ENCODE measurements around the gene INTS2.
"Not testable (repeated sequence)": the region's sequence is repeated elsewhere in the genome, so short reads cannot be mapped to it uniquely, and the experiment has no call there.

Gene INTS2

GRCh38 chr17:61897548-61898180 is 30.1 kb downstream of the INTS2 start:
- no peak for DNase-seq (ENCODE audit: low read depth in 2 of 2)

- no peak for DNase-seq (ENCODE audit: low read depth in 2 of 2)
Observed at GRCh38 chr17:61895391-61895790, 32.4 kb downstream of the INTS2 start.

GRCh38 chr17:61894310-61894709 is 33.5 kb downstream of the INTS2 start:
- DNase-seq (ENCODE audit: low read depth in 2 of 2): not testable (repeated sequence)

- DNase-seq (ENCODE audit: low read depth in 2 of 2): not testable (repeated sequence)
Observed at GRCh38 chr17:61887733-61888132, 40.0 kb downstream of the INTS2 start.

- not testable (repeated sequence) for DNase-seq (ENCODE audit: low read depth in 2 of 2)
Observed at GRCh38 chr17:61885865-61886264, 41.9 kb downstream of the INTS2 start.

- no peak for DNase-seq (ENCODE audit: low read depth in 2 of 2)
Observed at GRCh38 chr17:61884864-61885263, 42.9 kb downstream of the INTS2 start.

- no peak for DNase-seq (ENCODE audit: low read depth in 2 of 2)
Observed at GRCh38 chr17:61880589-61881102, 47.1 kb downstream of the INTS2 start.

- DNase-seq (ENCODE audit: low read depth in 2 of 2): no peak
Observed at GRCh38 chr17:61878984-61879612, 48.7 kb downstream of the INTS2 start.

- DNase-seq (ENCODE audit: low read depth in 2 of 2): no peak
Observed at GRCh38 chr17:61878520-61878919, 49.3 kb downstream of the INTS2 start.

GRCh38 chr17:61877837-61878236 is 49.9 kb downstream of the INTS2 start:
- DNase-seq (ENCODE audit: low read depth in 2 of 2): no peak

- no peak for DNase-seq (ENCODE audit: low read depth in 2 of 2)
Observed at GRCh38 chr17:61875804-61876203, 52.0 kb downstream of the INTS2 start.

GRCh38 chr17:61875285-61875684 is 52.5 kb downstream of the INTS2 start:
- no peak for DNase-seq (ENCODE audit: low read depth in 2 of 2)

- no peak for DNase-seq (ENCODE audit: low read depth in 2 of 2)
Observed at GRCh38 chr17:61874075-61874474, 53.7 kb downstream of the INTS2 start.

GRCh38 chr17:61872099-61872498 is 55.7 kb downstream of the INTS2 start:
- DNase-seq (ENCODE audit: low read depth in 2 of 2): no peak

GRCh38 chr17:61869138-61869537 is 58.6 kb downstream of the INTS2 start:
- DNase-seq (ENCODE audit: low read depth in 2 of 2): no peak

GRCh38 chr17:61868074-61868473 is 59.7 kb downstream of the INTS2 start:
- no peak for DNase-seq (ENCODE audit: low read depth in 2 of 2)

- DNase-seq (ENCODE audit: low read depth in 2 of 2): no peak
Observed at GRCh38 chr17:61867033-61867432, 60.7 kb downstream of the INTS2 start.

GRCh38 chr17:61863801-61864126 is 64.0 kb downstream of the INTS2 start:
- DNase-seq (ENCODE audit: low read depth in 2 of 2): no peak

- peak; percentile 79 to 85 for DNase-seq (ENCODE audit: low read depth in 2 of 2)
Observed at GRCh38 chr17:61862975-61863800, 64.6 kb downstream of the INTS2 start, which contains the start of gene BRIP1. Gene BRIP1, minus strand, starts transcription at chr17:61863528. Its CDS starts 1,989 bp downstream, at chr17:61861539.

GRCh38 chr17:61862105-61862574 is 65.6 kb downstream of the INTS2 start:
- no peak for DNase-seq (ENCODE audit: low read depth in 2 of 2)

GRCh38 chr17:61860397-61860796 is 67.4 kb downstream of the INTS2 start:
- not testable (repeated sequence) for DNase-seq (ENCODE audit: low read depth in 2 of 2)

GRCh38 chr17:61856035-61856434 is 71.7 kb downstream of the INTS2 start:
- DNase-seq (ENCODE audit: low read depth in 2 of 2): no peak
